ENCODE measurements around the gene FXYD2. TPM values are rescaled to one million over a fixed set of nuclear protein-coding genes. Genes with fewer than 3 reads are reported as not detected.

FXYD2 gene
- 420 TPM for total RNA-seq

GRCh38 chr11:117824571-117825537 is at the start of gene FXYD2:
Gene FXYD2, minus strand, starts transcription at chr11:117824744. Its CDS starts 66 bp downstream, at chr11:117824678.

GRCh38 chr11:117796872-117797529 is 27.5 kb downstream of the FXYD2 start, which contains the start of gene DSCAML1:
Gene DSCAML1, minus strand, starts transcription at chr11:117797216. Its CDS starts 137 bp downstream, at chr11:117797079.

Other genes starting within 250 kb of the FXYD2 start
- 6.0 TPM for gene DSCAML1, start 27.5 kb downstream of the FXYD2 start, total RNA-seq
- gene FXYD6, start 51.9 kb upstream of the FXYD2 start, total RNA-seq = 54.7 TPM
- 0.76 TPM for gene TMPRSS13, start 104.7 kb upstream of the FXYD2 start, total RNA-seq
- 12.3 TPM for gene IL10RA, start 161.7 kb upstream of the FXYD2 start, total RNA-seq